DOHH2 (cell line): Measurements from ENCODE around the gene ADM.

Source experiments
- H3F3A ChIP-seq: fragments of 200-600 bp; sonication (generic), shearing (Covaris generic); 2 replicates; pipeline ENCODE4 v1.6.0; 2016; ENCODE audit warnings: antibody characterized with exemption, mild to moderate bottlenecking; ENCODE audit not compliant: control insufficient read depth, insufficient read depth
- H3K27ac ChIP-seq: fragments of 200-600 bp; sonication (generic); 2 replicates; pipeline ENCODE4 v1.5.1; 2014; ENCODE audit warnings: low read depth, mild to moderate bottlenecking, low read length, moderate library complexity
- H3K27me3 ChIP-seq: fragments of 200-600 bp; sonication (generic); 2 replicates; pipeline ENCODE4 v1.6.1; 2014; ENCODE audit warnings: mild to moderate bottlenecking, low read length, mixed read lengths; ENCODE audit not compliant: control insufficient read depth
- H3K36me3 ChIP-seq: fragments of 200-600 bp; sonication (generic); 2 replicates; pipeline ENCODE4 v1.6.1; 2014; ENCODE audit warnings: mild to moderate bottlenecking, low read length, moderate library complexity, mixed read lengths; ENCODE audit not compliant: control insufficient read depth
- H3K4me1 ChIP-seq: fragments of 200-600 bp; sonication (generic); 2 replicates; pipeline ENCODE4 v1.6.1; 2014; ENCODE audit warnings: mild to moderate bottlenecking, low read length, mixed read lengths; ENCODE audit not compliant: control insufficient read depth
- H3K4me2 ChIP-seq: fragments of 200-600 bp; sonication (generic); 2 replicates; pipeline ENCODE4 v1.6.0; 2014; ENCODE audit warnings: mild to moderate bottlenecking, low read length, moderate library complexity
- H3K4me3 ChIP-seq: fragments of 200-600 bp; sonication (generic); 2 replicates; pipeline ENCODE4 v1.5.1; 2014; ENCODE audit warnings: mild to moderate bottlenecking, low read length, mixed read lengths
- H3K79me2 ChIP-seq: fragments of 200-600 bp; sonication (generic); 2 replicates; pipeline ENCODE4 v1.6.1; 2014; ENCODE audit warnings: mild to moderate bottlenecking, low read length, mixed read lengths; ENCODE audit not compliant: control insufficient read depth
- H3K9me2 ChIP-seq: fragments of 200-600 bp; sonication (generic); replicated peaks from 2 replicates; pipeline ENCODE4 v1.6.1; 2014; ENCODE audit warnings: mild to moderate bottlenecking, low read length, mixed read lengths; ENCODE audit not compliant: control insufficient read depth
- H3K9me3 ChIP-seq: fragments of 200-600 bp; sonication (generic); 2 replicates; pipeline ENCODE4 v1.6.1; 2014; ENCODE audit warnings: antibody characterized with exemption, low read length, mixed read lengths; ENCODE audit not compliant: control insufficient read depth, insufficient read depth
- H4K20me1 ChIP-seq: fragments of 200-600 bp; sonication (generic); 2 replicates; pipeline ENCODE4 v1.6.0; 2014; ENCODE audit warnings: low read depth, mild to moderate bottlenecking, antibody characterized with exemption, low read length, moderate library complexity; ENCODE audit not compliant: control insufficient read depth, insufficient read depth
- EZH2phosphoT487 ChIP-seq: fragments of 200-600 bp; sonication (generic); IDR thresholded peaks from 2 replicates; pipeline ENCODE4 v1.6.1; 2017; ENCODE audit warnings: borderline replicate concordance, mild to moderate bottlenecking, antibody characterized with exemption, low read length, moderate library complexity, mixed read lengths
- TF ChIP-seq, protein P1 (sequence below): fragments of 200-600 bp; sonication (generic); IDR thresholded peaks from one replicate; pipeline ENCODE4 v1.5.1; 2014; ENCODE audit warnings: antibody characterized with exemption, mild to moderate bottlenecking, low read depth, low read length; ENCODE audit not compliant: poor library complexity, severe bottlenecking

ADM gene

GRCh38 chr11:10322830-10323792, 18.2 kb downstream of the ADM start:
- no peaks in the 10 kb centered on the region for H3K79me2 ChIP-seq
- H3K4me1 ChIP-seq = peaks cover 12% of the 10 kb centered on the region
- TF ChIP-seq, protein P1, sequence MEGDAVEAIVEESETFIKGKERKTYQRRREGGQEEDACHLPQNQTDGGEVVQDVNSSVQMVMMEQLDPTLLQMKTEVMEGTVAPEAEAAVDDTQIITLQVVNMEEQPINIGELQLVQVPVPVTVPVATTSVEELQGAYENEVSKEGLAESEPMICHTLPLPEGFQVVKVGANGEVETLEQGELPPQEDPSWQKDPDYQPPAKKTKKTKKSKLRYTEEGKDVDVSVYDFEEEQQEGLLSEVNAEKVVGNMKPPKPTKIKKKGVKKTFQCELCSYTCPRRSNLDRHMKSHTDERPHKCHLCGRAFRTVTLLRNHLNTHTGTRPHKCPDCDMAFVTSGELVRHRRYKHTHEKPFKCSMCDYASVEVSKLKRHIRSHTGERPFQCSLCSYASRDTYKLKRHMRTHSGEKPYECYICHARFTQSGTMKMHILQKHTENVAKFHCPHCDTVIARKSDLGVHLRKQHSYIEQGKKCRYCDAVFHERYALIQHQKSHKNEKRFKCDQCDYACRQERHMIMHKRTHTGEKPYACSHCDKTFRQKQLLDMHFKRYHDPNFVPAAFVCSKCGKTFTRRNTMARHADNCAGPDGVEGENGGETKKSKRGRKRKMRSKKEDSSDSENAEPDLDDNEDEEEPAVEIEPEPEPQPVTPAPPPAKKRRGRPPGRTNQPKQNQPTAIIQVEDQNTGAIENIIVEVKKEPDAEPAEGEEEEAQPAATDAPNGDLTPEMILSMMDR = peak; percentile 60
- TF ChIP-seq EZH2phosphoT487 = no peak
- peak overlapping the region; percentile 17 for H3K4me2 ChIP-seq
- H3K27me3 ChIP-seq = peaks cover 31% of the 10 kb centered on the region
- no peak overlapping the region for H3K27ac ChIP-seq
- H4K20me1 ChIP-seq = no peaks in the 10 kb centered on the region
- H3K9me3 ChIP-seq = no peaks in the 10 kb centered on the region
- H3K4me3 ChIP-seq = no peak overlapping the region
- no peaks in the 10 kb centered on the region for H3K9me2 ChIP-seq
- no peaks in the 10 kb centered on the region for H3F3A ChIP-seq
- no peaks in the 10 kb centered on the region for H3K36me3 ChIP-seq

GRCh38 chr11:10323793-10324170, 18.9 kb downstream of the ADM start:
- Histone ChIP-seq H4K20me1 (no peaks in the 10 kb centered on the region), H3F3A (no peaks in the 10 kb centered on the region), H3K9me3 (no peaks in the 10 kb centered on the region)

DNA sequence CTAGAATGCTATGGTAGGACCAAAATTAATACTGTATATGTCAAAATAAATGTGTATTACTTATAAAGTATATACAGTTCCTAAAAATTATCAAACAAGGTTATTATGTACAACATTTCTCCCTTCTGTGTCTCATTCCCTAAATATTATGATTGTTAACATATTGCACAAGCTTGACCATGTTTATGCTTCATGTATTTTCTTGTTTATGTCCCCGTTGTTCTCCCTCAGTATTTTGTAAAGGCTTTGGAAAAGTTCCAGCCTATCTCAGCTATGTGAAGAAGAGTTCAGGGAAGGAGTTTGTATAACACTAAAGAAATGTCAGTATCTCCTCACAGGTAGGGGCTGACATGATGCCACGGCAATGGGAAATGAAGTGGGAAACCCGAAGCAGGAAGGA, 19.6 kb downstream of the ADM start:
- Histone ChIP-seq H3K36me3 (no peaks in the 10 kb centered on the region), H4K20me1 (no peaks in the 10 kb centered on the region), H3K4me2 (no peak overlapping the region), H3K9me2 (no peaks in the 10 kb centered on the region), H3K4me3 (no peak overlapping the region), H3K4me1 (peaks cover 8% of the 10 kb centered on the region; the same call in 1 of the 2 replicates), H3K27ac (no peak overlapping the region), H3F3A (no peaks in the 10 kb centered on the region), H3K27me3 (peaks cover 38% of the 10 kb centered on the region), H3K79me2 (no peaks in the 10 kb centered on the region), H3K9me3 (no peaks in the 10 kb centered on the region)
- TF ChIP-seq EZH2phosphoT487 = no peak
- TF ChIP-seq, protein P1 = no peak

More at GRCh38 chr11:10323793-10324170, 18.9 kb downstream of the ADM start:
- H3K4me3 ChIP-seq = no peak overlapping the region
- H3K27me3 ChIP-seq = peaks cover 38% of the 10 kb centered on the region
- no peak for TF ChIP-seq EZH2phosphoT487
- TF ChIP-seq, protein P1 = no peak
- no peaks in the 10 kb centered on the region for H3K36me3 ChIP-seq
- H3K9me2 ChIP-seq = no peaks in the 10 kb centered on the region
- H3K4me1 ChIP-seq = peaks cover 8% of the 10 kb centered on the region; the same call in 1 of the 2 replicates
- no peak overlapping the region for H3K27ac ChIP-seq
- no peak overlapping the region for H3K4me2 ChIP-seq
- H3K79me2 ChIP-seq = no peaks in the 10 kb centered on the region
